Hindlimb muscle (tissue), 1 donor: ENCODE data around the gene BLID. TPM values are rescaled to one million over a fixed set of nuclear protein-coding genes. Genes with fewer than 3 reads are reported as not detected.

Experiments
- DNase-seq: peaks from one replicate; pipeline ENCODE4 v3.0.0-alpha.2; 2013
- polyA plus RNA-seq: library from polyadenylated mRNA; unstranded; fragments of 120-200 nt; gene quantifications from one replicate; pipeline ENCODE4 v1.2.1, GENCODE V29; 2013; ENCODE audit not compliant: insufficient read length

The BLID gene
- polyA plus RNA-seq, 1 donor = not detected

DNA sequence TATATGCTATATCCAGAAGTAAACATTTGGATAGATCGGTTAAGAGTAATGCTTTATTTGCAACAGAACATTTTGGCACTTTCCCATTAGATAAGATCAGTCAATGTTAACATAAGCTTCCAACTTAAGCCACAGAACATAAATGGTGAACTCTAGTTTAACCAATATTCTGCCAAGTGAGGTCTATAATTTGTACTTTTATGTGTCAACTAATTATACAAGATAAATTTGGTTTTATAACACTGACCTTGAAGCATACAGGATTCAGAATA lies 23.5 kb upstream of the BLID start:
- DNase-seq = no peak

GRCh38 chr11:122138744-122139594 lies 23.0 kb upstream of the BLID start:
- DNase-seq = no peak

DNA sequence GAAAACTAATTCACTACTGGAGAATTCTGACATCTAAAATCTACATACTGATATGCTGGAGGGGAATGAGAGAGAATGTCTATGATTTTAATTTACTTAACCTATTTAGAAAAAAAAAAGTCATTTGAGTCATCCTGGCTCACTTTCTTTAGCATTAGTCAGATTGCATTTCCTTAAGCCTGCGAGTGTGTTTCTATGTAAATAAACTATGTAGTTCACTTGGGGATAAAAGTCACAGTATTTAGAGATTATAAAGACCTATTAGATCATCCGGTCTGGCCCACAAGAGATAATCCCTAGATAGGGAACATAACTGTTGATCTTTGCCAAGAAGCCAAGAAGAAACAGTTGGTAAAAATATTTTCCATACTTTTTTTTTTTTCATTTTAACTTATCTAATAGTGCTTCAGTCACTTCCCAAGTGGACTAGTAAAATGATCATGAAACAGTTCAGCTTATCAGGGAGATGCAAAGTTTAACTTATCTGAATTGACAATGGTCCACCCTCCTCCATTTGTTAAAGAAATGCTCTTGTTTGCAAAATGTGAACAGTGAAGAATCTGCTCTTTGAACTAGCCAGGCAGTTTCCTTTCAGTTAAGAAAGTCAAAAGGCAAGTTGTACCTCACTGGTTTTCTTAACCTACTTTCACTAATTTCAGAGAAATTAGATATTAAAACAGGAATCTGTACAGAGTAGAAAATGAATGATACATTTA lies 21.2 kb upstream of the BLID start:
- no peak for DNase-seq

GRCh38 chr11:122131126-122131525 lies 15.1 kb upstream of the BLID start:
- DNase-seq = no peak

GRCh38 chr11:122128146-122128545 lies 12.1 kb upstream of the BLID start:
- DNase-seq = no peak

DNA sequence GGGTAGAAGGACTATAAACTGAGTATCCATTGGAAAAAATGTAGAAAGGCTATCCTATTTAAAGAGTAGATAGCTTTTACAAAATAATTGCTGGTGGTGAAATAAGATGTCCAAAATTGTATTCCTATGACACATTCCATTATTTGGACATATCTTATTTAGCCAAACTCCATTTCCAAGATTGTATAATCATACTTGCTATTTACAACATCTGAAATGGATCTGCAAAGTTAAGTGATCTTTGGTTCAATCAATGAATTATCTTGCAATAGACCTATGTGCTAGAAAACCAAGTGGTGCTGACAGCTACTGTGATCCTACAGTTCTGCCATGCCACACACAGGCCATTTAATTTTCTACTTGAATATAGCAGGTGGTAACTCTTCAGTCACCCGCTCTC lies 11.0 kb upstream of the BLID start:
- DNase-seq = no peak

DNA sequence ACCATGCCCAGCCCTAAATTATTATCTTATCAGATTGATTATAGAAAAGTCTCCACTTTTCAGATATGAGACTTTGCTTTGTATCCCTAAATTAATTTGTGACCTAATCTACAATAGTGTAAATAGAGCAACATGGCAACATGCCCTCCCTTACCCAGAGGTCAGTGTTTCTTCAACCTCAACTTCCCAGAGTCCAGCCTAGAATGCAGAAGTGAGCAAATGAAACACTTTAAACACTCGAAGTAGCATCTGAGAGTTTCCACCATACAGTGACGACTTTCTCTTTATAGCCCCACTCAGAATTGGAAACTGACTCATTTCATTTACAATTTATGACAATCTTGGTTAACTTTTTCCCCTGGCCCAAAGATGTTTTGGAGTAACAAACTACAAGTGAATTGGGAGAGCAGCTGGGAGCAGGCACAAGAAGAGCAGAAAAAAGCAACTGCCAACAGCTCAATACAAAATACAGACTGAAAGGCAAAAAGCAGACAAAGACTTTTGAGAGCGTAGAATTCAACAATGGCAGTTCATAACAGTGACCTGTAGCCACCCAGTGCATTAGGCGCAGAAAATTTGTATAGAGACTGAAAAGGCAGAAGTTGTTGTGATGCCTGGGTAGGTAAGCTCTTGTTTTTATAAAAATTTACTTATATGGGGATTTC lies 10.1 kb upstream of the BLID start:
- no peak for DNase-seq

- DNase-seq = no peak
Measured at GRCh38 chr11:122123263-122123929, 7.4 kb upstream of the BLID start.

DNA sequence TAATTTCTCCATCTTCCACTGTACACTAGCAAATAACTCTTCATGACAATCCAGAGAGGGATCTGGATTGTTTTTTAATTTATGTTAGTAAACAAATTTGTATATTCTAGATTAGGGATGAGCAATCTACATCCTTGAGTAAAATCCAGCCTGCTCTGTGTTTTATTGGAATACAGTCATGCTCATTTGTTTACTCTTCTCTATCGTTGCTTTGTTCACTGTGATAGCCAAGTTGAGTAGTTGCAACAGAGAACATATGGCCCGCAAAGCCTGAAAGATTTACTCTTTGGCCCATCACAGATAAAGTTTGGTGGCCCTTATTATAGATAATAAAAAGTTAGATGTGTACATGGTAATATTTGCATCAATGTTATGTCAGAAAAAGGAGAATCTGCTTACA lies 6.2 kb upstream of the BLID start:
- DNase-seq = no peak

DNA sequence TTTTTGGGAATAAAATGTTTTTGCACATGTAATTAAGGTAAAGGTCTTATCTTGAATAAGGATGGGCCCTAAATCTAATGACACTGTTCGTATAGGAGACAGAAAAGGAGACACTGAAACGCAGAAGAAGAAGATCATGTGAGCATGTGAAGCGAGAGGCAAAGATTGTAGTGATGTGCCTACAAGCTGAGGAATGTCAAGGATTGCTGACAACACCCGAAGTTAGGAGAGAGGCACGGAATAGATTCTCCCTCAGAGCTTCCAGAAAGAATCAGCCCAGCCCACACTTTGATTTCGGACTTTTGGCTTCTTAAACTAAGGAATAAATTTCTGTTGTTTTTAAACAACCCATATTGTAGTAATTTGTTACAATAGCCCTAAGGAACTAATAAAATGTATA lies 4.1 kb upstream of the BLID start:
- DNase-seq = no peak

DNA sequence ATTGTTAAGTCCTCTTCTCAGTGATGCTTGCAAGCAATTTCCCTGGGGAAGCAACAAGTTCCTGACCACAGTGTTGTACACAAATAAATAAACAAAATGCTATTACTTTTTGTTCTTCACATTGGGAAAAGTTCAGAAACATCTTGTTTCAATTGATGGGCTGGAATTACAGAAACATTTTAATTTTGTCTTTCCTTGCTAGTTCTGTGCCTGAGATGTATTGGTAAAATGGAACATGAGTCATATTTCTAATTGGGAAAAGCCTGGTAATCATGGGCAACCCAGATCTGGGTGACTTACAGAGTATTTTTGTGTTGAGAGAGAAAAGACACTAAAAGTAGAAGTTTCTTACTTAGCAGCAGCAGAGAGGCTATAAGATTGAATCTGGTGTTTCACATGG lies 576 bp upstream of the BLID start:
- DNase-seq = no peak

GRCh38 chr11:122114976-122115375 lies 1.0 kb downstream of the BLID start:
- no peak for DNase-seq

- no peak for DNase-seq
Measured at GRCh38 chr11:122113836-122114825, 1.9 kb downstream of the BLID start.

GRCh38 chr11:122112470-122113365 lies 3.3 kb downstream of the BLID start:
- DNase-seq = no peak

DNA sequence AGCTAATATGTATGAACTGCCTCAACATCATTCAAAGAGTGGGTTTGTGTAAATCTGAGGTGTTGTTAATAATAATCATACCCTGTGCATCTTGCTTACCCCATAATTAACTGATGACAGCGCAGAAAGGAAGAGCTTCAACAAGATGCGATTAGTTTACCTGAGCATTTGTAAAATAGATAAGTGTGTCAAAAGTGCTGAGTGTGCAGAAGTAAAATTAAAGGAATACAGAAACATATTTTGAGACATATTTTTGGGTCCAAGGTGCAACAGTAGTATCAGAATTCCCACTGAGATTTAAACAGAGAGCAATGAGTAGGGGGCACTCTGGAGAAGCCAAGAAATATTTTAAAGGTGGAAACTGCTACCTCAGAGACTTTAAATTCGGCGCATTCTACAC lies 6.1 kb downstream of the BLID start:
- DNase-seq = no peak

GRCh38 chr11:122108828-122109227 lies 7.2 kb downstream of the BLID start:
- DNase-seq = no peak

DNA sequence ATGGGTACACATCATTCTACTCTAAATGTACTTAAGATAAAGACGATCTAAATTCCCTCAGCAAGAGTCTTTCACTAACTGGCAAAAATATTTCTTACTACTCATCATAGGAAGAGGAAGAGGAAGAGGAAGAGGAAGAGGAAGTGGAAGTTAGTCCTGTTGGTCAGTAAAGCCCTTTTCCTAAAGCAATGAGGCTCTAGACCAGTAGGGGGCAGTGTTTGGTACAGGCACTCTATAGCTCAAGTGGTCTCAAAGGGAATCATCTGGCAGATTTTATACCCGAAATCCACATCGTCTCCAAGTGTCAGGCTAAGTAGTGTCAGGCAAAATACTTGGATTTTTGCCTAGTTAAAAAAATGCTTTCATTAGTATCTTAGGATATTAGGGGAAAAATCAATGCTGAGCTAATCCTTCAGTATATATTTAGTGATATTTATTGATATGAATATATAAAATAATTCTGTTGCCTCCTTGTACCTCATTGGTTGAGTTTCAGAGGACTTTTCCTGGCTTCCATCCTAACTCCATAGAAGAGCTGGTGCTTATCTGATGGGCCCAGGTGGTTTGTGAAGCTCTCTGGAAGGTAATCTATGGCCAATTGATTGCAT lies 7.7 kb downstream of the BLID start:
- DNase-seq = no peak

DNA sequence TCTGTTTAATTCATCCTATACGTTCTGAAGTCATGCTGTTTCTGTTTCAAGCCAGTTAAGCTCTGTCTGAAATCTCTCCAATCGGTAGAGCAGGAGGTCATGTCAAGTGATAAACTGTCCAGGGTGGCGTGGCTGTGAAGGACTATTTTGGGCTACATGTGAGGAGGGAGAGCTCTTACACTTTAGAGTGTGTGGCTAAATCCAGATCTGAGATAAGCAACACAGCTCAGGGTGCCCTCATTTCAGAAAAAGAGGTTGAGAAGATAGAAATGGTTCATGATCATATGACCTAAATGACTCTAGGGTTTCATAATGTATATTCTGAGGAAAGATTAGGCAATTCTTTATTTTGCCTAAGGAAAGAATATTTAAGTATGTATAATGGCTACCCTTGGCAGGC lies 8.4 kb downstream of the BLID start:
- no peak for DNase-seq

DNA sequence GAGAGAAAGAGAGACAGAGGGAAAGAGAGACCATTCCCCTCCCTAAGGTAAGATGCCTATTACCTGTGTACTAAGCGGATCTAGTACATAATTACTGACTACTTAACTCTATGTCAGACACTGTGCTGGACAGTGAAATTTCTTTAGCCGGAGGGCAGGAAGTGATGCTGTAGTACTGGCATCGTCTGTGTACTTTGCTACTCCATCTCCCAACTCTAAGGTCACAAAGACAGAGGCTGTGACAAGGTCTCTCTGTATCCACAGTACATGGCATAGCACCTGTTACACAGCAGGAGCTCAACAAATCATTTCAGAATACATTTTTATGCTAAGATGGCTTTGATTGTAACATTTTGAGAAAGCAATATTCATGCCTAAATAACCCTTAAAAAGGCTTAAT lies 9.0 kb downstream of the BLID start:
- DNase-seq = no peak

GRCh38 chr11:122105044-122105758 lies 10.8 kb downstream of the BLID start:
- no peak for DNase-seq
